Activated CD4-positive, alpha-beta T cell treated with anti-CD3 and anti-CD28 coated beads, Interleukin-10, Interleukin-2, amounts not matched to agents 100 ng/mL and 50 ng/mL, durations not matched to agents 16 hours and 8 hours (primary cell): ENCODE measurements around the gene NTN1.

Experiments used
- DNase-seq: peaks from one replicate; pipeline ENCODE4 v3.0.0-alpha.2; 2020

The NTN1 gene

DNA sequence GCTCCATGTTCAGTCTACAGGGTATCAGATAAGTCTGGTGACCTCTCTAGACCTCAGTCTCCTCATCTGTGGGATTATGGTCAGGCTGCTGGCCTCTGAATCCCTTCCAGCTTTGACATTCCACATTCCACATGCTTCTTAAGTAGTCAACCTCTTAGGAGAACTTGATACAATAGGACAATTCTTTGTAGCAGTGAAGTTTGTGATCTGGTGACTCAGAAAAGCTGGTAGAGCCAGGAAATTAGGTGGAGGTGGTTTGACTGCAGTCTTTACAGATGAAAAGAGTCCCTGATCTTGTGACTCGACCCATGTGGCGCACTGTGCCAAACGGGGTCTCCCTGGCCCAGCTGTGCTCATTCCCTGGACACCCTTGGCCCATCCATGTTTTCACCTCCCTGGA lies 147.8 kb downstream of the NTN1 start:
- DNase-seq: no peak

DNA sequence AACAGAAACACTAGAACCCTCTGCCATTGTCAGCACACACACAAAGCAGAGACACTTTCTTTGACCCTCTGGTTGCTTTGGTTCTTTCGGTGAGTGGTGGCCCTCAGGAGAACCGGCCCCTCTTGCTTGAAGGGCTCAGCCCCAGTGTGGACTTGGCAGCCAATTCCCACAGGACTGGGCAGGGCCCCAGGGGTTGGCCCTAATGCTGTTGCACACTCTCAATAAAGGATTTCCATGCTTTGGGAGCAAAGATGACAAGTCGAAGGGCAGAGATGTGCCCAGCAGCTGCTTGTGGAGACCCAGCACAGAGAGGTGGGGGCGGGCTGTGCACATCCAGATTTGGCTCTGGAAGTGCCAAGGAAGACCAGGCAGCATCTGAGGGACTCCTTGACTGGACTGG lies 149.0 kb downstream of the NTN1 start:
- no peak for DNase-seq

DNA sequence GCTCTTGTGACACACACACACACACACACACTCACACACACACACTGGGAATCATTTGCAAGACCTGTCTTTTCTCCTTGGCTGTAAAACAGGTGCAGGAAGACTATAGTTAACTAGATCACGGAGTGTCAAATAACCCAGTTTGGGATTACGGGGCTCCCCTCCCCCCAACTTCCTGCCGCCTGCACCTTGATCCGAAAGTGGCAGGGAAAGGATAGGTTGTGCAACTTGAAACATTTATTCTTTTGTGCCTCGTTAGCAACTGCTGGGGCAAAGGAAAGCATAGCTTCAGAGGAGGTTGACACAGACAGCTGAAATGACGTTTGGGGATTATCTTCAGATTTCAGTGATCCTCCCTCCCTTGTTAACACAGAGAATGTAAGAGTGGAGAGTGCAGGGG lies 149.5 kb downstream of the NTN1 start:
- DNase-seq: no peak

DNA sequence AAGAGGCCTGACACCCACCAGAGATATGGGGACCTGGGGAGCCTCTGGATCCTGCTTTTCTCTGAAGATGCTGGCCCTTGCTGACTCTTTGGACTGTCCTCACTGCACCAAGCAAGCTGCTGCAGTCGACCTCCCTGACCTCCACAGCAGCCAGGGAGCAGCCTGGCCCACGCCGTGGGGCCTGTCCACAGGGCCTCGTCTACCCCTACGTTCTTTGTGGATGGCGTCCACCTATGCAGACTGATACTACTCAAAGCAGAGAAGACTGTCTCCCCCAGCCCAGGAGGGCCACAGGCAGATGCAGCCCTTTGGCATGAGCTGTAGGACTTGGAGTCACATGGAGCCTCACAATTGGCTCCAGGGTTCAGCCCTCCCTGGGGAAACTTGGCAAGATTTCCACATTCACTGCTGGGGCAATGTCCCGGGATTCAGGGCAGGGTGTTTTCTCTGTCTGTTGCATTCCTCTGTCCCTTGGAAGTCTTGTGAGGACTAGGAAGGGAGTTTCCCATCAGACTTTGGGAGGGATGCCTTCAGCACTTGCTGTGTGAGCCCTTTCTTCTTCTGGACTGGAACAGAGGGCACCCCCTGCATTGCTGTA lies 152.2 kb downstream of the NTN1 start:
- no peak for DNase-seq

DNA sequence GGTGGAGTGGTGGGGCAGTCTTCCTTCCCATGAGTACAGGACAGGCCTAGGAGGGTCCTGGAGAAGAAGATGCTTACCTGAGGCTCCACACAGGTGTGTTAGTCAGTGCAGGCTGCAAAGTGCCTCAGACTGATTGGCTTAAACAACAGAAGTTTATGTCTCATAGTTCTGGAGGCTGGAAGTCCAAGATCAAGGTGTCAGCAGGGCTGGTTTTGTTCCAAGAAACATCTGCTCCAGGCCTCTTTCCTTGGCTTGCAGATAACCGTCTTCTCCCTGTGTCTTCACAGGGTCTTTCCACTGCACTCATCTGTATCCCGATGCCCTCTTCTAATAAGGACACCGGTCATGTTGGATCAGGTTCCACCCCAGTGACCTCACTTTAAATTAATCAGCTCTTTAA lies 153.0 kb downstream of the NTN1 start:
- DNase-seq: no peak

DNA sequence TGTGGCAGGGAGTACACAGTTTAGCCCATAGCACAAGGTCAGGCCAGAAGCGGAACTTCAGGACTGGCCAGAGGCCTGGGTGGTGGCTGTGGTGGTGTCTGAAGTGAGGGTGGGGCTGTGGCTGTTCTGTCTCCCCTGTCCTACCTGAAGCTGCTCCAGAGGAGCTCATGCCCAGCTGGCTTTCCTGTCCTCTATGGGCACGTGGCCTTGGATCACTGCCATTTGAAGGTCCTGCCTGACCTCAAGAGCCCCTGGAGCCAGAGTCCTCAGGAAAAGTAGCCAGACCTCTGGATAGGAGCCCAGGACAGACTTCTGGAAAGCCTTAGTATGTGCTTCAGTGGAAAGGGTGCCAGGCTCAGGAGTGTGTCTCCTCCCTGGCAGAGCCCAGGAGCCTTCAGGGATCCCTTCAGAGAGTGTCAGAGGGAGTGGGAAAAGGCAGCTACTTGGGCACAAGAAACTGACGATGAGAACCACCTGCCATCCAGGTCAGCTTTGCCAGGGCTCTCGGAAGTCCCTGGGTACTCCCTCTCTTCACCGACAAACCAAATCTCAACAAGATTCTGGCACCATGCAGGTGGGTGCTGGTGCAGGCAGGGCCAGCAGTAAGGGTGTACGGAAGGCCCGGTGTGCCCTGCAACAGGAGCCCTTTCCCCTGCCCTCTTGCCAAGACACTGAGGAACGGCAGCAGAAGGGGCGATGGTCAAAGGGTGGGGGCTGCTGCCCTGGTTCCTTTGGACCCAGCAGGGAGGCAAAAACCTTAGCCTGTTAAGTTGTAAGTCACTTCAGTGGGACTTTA lies 153.7 kb downstream of the NTN1 start:
- no peak for DNase-seq

DNA sequence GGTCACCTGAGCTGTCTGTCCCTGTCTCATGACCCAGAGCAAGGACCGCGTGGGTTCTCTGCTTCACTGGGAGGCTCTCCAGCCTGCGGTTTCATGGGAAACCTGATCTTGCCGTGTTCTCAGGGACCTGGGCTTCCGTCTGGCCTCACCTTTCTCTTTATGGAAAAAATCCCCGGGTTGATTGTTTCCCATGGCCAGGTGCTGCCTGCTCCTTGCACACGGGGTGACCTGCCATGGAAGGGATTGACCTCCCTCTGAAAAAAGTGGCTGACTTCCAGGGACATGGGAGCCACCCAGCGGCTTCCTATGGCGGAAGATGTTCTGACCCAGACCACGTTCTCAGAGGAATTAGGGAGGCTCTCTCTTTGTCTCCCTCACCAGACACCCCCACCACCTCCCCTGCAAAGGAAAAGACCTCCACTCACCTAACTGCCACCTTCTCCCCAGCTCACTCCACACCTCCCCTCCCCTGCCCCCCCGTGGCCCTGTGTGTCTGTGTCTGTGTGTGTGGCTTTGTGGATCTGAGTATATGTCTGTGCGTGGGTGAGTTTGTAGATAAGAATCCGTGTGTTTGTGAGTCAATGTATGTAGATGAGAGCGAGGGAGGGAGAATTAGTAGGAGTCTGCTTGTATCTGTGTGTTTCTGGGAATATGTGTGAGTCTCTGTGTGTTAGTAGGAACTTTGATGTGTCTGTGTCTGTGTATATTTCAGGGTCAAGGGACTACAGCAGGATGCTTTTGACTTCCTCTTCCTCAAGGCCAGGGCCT lies 154.6 kb downstream of the NTN1 start:
- no peak for DNase-seq

DNA sequence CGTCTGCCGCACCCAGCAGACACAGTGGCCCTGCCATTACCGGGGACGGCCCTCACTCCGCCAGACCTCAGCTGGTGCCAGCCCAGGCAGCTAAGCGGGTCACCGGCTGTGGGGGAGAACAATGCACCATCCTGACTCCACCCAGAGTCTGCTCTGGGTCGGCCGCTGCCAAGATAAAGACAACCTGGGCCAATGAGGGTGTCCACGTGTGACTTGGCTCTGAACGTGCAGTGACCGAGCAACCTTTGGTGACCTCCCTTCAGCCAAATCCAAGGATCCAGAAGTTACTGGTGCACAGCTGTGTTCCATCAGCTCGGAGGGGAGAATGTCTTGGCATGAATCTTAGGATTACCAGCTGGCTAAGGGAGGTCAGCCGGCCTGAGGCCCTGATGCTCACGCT lies 155.9 kb downstream of the NTN1 start:
- DNase-seq: no peak

DNA sequence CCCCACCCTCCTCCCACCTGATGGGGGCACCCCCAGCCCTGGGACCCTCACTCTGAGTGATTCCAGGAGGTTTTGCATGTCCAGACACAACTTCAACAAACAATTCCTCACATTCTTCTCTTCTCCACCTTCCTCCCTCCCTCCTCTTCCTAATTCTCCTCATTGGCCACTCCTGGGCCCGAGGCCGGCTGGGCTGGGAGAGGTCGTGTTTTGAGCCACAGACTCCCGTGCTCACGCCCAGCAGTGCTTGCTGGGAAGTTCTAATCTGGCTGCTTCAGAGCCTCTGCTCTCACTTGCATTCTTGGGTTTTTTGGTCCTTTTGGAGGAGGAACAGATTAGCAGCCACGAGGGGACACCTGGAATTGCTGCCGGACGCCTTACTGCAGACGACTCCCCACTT lies 157.0 kb downstream of the NTN1 start:
- no peak for DNase-seq

DNA sequence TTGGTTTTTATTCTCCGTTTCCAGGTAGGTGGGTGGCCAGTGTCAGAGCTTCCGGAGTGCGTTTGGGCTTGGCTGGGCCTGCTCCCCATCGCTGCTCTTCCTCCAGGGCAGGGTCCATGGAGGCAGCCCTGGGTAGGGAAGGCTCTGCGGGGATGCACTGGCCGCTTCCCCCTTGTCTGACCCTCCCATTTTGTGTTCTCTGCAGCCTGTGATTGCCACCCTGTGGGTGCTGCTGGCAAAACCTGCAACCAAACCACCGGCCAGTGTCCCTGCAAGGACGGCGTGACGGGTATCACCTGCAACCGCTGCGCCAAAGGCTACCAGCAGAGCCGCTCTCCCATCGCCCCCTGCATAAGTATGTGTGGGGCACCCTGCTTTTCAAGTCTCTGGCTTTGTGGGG lies 158.3 kb downstream of the NTN1 start:
- DNase-seq: no peak

DNA sequence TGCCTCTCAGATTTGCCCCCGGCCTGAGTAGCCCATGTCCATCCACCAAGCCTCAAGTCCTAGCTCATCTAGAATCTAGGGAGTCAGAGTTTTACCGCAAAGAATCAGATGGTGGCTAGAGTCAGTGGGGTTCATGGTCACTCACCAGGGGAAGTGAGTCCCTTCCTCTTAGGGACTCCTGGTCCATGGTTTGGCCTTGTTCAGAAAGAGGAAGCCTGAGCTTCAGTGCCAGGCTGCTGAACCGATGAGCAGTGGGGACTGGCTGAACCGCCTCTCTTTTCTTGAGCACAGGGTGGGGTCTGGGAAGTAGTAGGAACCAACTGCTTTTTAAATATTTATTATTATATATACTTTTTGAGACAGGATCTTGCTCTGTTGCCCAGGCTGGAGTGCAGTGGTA lies 160.3 kb downstream of the NTN1 start:
- no peak for DNase-seq

DNA sequence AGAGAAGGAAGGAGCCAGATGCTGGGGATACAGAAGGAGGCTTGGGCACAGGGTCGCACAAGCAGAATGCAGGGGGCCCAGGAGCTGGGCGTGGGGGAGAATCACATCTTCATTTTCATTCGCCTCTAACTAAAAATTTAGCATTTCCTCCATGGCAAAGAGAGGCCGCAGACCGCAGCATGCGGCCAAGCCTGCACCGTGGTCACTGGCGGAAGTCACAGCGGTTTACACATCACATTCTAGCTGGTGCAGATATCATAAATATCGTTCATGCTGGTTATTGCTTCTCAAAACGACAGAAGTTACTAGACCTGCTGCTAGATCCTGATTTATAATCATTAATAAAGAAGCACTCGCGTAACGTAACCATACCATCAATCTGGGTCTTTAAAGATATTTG lies 162.0 kb downstream of the NTN1 start:
- DNase-seq: no peak

DNA sequence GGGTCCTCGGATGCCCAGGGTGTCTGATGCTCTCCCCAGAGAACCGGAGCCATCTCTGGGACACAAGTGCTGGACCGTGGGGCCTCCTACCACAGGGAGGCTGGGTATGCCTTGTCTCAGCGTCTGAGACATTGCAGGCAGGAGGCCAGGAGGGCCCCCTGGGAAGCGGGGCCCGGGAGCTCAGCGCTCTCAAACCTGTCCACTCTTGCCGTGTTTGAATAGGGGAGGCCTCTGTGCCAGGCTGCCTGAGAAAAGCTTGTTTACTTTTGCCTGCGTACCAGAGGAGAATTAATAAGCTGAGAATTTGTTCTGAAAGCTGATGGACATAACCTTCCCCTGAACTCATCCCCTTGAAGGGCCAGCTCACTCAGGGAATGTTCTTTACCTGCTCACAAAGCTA lies 163.8 kb downstream of the NTN1 start:
- DNase-seq: no peak

DNA sequence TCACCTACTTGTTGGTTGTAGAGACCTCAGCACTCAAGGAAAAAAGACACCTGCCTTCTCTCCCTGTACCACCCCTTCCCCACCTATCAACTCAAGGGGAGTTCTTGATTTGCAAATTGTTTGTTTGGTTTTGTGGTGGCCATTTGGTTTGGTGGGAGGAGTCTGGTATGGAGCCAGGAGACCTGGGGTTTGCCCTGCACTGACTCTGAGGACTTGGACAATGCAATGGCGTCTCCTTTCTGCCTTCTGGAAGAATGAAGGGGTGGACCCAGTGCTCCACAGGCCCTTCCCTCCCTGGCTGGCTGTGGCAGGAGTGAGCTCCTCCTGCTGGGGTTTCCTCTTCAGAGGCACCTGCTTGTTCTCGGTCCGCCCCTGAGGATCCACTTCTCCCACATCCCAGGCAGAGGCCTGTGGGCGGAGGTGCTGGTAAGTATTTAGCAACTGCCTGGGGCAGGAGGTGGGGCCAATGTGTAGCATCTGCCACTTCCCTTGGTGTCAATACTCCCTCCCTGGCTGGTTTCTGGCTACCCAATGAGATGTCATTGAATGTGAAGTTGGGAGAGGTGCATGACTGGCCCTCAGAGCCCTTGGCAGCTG lies 164.5 kb downstream of the NTN1 start:
- no peak for DNase-seq

DNA sequence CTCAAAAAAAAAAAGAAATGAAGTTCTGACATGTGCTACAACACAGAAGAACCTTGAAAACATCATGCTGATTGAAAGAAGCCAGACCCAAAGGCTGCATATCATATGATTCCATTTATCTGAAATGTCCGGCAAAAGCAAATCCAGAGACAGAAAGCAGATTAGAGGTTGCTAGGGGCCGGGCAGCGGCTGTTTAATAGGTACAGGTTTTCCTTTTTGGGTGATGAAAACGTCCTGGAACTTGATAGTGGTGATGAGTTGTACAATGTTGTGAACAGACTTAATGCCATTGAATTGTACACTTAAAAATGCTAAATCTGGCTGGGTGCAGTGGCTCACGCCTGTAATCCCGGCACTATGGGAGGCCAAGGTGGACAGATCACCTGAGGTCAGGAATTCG lies 166.5 kb downstream of the NTN1 start:
- no peak for DNase-seq

DNA sequence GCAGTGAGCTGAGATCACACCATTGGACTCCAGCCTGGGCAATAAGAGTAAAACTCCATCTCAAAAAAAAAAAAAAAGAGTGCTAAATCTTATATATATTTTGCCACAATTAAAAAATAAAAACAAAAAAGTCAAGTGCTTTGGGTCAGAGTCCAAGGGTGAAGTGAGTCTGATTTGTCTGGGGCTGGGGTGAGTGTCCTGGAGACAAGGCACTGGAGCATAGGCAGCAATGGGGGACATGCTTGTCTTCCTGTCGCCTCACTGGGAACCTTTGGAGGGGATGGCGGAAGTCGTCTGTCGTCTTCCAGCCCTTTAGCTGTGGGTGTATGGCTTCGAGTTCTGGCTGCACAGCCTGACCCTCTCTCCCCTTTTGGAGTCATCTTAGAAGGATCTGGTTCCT lies 167.1 kb downstream of the NTN1 start:
- no peak for DNase-seq

DNA sequence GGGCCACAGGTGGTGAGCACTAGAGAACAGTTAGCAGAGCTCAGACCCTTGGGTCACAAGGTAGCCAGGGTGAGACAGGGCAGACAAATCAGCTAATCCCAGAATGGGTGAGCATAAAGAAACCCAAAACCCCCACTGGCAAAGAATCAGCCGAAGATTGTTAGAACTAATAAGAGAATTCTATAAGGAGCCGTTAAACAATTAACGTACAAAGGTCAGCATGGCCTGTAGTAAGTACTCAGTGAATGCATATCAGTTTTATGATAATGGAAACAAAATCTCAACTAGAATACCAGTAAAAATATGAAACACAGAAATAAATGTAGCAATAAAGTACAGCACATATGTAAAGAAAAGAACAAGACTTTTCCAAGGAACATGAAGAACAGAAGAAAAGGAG lies 168.6 kb downstream of the NTN1 start:
- DNase-seq: no peak

DNA sequence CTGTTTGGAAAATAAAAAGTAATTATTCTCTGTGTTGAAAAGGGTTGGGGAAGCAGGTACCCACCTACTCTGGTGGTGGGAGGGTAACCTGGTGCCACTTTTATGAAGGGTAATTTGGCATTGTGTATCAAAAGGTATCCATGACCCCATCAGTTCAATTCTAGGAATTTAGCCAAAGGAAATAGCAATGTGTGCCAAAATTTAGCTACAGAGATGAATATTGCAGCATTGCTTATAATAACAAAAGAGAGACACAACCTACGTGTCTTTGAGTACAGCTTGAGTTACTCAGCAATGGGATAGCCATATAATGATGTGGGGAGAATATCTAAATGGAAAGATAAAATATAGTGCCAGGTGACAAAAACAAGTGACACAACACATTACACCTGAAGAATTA lies 170.7 kb downstream of the NTN1 start:
- no peak for DNase-seq

DNA sequence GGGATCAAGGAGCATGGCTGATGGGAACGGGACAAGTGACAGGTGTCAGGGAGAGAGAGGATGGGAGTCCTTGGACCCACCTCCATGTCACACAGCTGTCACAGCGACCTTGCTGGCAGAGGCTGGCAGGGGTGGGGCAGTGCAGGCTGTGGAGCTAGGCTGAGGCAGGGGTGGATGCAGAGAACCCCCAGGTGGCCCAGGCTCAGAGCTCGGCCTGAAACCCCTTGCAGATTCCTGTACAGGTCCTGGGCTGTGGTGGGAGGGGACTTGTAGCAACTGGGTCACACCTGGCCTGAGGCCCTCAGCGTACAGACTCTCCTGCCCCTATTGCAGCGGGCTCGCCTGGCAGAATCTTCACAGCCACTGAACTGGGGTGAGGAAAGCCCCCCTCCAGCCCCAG lies 174.1 kb downstream of the NTN1 start:
- no peak for DNase-seq

DNA sequence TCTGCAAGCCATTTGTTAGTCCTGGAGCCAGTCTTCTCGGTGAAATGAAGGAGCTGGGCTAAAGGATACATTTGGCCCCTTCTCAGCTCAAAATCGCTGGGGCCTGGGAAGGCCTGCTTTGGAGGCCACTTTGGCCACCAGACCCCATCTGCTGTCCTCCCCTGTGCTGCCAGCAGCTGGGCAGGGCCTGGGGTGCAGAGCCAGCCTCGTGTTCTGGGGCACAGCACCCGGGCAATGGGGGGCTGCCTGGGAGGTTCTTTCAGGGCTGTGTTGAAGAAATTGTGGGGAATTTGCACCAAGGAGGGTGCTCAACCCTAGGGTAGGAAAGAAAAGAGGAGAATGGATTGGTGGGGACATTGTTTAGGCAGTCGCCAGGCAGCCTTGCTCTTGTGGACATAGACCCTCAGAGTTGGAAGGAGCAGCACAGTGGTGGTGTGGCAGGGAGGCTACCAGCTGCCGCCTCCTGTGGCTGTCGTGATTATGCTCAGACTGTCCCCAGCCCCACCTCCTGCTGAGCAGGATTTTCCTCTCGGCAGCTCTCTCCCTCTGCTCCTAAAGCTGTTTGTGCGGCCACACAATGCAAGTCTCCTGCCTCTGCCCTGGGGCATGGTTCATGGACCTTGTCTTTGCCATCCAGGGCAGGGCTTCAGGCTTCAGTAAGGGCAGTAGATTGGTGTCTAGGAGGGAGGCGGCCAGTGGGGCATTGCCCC lies 174.8 kb downstream of the NTN1 start:
- DNase-seq: no peak

DNA sequence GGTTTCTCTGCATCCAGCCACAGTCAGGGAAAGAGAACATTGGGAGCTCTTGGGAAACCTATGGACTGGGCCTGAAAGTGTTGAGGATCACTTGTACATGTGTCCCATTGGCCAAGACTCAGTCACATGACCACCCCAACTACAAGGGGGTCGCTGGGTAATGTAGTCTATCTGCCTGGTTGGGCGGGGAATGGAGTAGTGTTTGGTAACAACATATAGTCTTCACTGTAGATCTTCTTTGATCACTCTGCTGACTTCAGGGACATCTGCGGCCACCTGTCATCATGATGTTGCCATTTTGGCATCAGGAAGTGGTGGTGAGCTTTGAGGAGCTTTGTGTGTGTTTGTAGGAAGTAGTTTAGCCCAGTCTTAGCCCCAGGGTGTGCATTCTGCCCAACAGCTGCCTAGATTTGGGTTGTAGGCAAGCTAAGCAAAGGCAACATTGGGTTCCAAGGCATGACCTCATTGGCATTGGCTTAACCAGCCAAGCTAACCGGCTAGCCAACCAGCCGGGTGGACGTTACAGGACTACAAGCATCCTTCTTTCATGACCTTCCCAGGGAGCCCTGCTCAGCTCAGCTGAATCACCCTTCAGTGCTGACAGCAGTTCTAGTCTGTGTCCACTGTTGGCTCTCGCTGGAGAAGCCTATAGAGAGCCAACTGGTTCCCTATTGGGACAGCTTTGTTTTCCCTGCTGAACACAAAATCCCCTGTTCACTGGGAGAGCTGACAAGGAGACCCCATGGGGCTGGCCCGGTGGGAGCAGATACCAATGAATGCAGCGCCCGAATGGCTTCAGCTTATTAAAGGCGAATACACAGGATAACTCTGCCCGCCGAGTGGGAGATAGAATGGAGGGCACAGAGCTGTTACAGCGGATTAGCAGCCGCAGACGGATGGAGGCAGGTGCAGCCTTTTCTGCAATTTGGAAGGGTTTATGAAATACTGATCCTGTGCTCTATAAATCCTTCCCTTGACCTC lies 178.6 kb downstream of the NTN1 start:
- DNase-seq: no peak
